Measurements from ENCODE around the gene PCF11.

PCF11 gene

DNA sequence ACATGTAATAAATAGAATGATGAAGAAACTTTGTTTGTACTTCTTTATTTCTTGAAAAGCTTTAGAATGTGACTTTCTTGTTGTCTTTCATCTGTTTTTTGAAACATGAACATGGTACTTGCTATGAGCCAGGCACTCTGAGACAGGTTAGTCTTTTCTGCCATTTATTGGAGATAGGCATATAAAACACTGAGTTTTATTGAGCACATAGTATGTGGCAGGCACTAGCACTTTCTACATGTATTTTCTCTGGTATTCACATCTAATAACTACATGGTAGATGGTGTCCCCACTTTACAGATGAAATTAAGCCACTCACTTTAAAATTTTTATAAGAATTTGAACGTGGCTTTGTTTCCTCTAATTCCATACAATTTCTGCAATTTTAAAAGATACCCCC lies 28.8 kb downstream of the PCF11 start:
- TF ChIP-seq, protein P1, sequence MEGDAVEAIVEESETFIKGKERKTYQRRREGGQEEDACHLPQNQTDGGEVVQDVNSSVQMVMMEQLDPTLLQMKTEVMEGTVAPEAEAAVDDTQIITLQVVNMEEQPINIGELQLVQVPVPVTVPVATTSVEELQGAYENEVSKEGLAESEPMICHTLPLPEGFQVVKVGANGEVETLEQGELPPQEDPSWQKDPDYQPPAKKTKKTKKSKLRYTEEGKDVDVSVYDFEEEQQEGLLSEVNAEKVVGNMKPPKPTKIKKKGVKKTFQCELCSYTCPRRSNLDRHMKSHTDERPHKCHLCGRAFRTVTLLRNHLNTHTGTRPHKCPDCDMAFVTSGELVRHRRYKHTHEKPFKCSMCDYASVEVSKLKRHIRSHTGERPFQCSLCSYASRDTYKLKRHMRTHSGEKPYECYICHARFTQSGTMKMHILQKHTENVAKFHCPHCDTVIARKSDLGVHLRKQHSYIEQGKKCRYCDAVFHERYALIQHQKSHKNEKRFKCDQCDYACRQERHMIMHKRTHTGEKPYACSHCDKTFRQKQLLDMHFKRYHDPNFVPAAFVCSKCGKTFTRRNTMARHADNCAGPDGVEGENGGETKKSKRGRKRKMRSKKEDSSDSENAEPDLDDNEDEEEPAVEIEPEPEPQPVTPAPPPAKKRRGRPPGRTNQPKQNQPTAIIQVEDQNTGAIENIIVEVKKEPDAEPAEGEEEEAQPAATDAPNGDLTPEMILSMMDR (IDR thresholded peaks at IDR 0.05; ENCODE audit: insufficient read depth, low read length) = no peak
- TF ChIP-seq, protein P2, sequence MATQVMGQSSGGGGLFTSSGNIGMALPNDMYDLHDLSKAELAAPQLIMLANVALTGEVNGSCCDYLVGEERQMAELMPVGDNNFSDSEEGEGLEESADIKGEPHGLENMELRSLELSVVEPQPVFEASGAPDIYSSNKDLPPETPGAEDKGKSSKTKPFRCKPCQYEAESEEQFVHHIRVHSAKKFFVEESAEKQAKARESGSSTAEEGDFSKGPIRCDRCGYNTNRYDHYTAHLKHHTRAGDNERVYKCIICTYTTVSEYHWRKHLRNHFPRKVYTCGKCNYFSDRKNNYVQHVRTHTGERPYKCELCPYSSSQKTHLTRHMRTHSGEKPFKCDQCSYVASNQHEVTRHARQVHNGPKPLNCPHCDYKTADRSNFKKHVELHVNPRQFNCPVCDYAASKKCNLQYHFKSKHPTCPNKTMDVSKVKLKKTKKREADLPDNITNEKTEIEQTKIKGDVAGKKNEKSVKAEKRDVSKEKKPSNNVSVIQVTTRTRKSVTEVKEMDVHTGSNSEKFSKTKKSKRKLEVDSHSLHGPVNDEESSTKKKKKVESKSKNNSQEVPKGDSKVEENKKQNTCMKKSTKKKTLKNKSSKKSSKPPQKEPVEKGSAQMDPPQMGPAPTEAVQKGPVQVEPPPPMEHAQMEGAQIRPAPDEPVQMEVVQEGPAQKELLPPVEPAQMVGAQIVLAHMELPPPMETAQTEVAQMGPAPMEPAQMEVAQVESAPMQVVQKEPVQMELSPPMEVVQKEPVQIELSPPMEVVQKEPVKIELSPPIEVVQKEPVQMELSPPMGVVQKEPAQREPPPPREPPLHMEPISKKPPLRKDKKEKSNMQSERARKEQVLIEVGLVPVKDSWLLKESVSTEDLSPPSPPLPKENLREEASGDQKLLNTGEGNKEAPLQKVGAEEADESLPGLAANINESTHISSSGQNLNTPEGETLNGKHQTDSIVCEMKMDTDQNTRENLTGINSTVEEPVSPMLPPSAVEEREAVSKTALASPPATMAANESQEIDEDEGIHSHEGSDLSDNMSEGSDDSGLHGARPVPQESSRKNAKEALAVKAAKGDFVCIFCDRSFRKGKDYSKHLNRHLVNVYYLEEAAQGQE (IDR thresholded peaks at IDR 0.05; ENCODE audit: insufficient replicate concordance, low read depth) = no peak
- no peak for TF ChIP-seq GABPA (IDR thresholded peaks at IDR 0.05; ENCODE audit: low read depth)
- TF ChIP-seq SPI1 (IDR thresholded peaks at IDR 0.05; ENCODE audit: borderline replicate concordance, low read depth) = no peak
- TF ChIP-seq POLR2AphosphoS5 (IDR thresholded peaks at IDR 0.05; ENCODE audit: low read depth) = no peak
- H3K27me3 ChIP-seq (ENCODE audit: insufficient read depth, poor library complexity, severe bottlenecking) = no peaks in the 10 kb centered on the region
- no peak overlapping the region for H3K27ac ChIP-seq (replicated peaks)
- no peak overlapping the region for H3K4me3 ChIP-seq (replicated peaks; ENCODE audit: insufficient read depth, low read length)
- no peak for DNase-seq (ENCODE audit: low read depth in 1 of 2, low spot score in 1 of 2)

GRCh38 chr11:83187465-83187864 lies 30.5 kb downstream of the PCF11 start:
- Histone ChIP-seq H3K4me3 (replicated peaks; ENCODE audit: insufficient read depth, low read length) (no peak overlapping the region), H3K27ac (replicated peaks) (no peak overlapping the region), H3K27me3 (ENCODE audit: insufficient read depth, poor library complexity, severe bottlenecking) (no peaks in the 10 kb centered on the region)
- TF ChIP-seq POLR2AphosphoS5 (IDR thresholded peaks at IDR 0.05; ENCODE audit: low read depth) (no peak), GABPA (IDR thresholded peaks at IDR 0.05; ENCODE audit: low read depth) (no peak), SPI1 (IDR thresholded peaks at IDR 0.05; ENCODE audit: borderline replicate concordance, low read depth) (no peak)
- TF ChIP-seq, protein P1 (IDR thresholded peaks at IDR 0.05; ENCODE audit: insufficient read depth, low read length) = no peak
- TF ChIP-seq, protein P2 (IDR thresholded peaks at IDR 0.05; ENCODE audit: insufficient replicate concordance, low read depth) = no peak
- no peak for DNase-seq (ENCODE audit: low read depth in 1 of 2, low spot score in 1 of 2)

- no peak for DNase-seq (ENCODE audit: low read depth in 1 of 2, low spot score in 1 of 2)
- Histone ChIP-seq H3K27ac (replicated peaks) (no peak overlapping the region), H3K4me3 (replicated peaks; ENCODE audit: insufficient read depth, low read length) (no peak overlapping the region)
These were observed 34.6 kb downstream of the PCF11 start for GRCh38 chr11:83191491-83191890.

More at GRCh38 chr11:83191491-83191890, 34.6 kb downstream of the PCF11 start:
- TF ChIP-seq GABPA (IDR thresholded peaks at IDR 0.05; ENCODE audit: low read depth) (no peak), POLR2AphosphoS5 (IDR thresholded peaks at IDR 0.05; ENCODE audit: low read depth) (no peak), SPI1 (IDR thresholded peaks at IDR 0.05; ENCODE audit: borderline replicate concordance, low read depth) (no peak)
- TF ChIP-seq, protein P2 (IDR thresholded peaks at IDR 0.05; ENCODE audit: insufficient replicate concordance, low read depth) = no peak
- TF ChIP-seq, protein P1 (IDR thresholded peaks at IDR 0.05; ENCODE audit: insufficient read depth, low read length) = no peak
- H3K27me3 ChIP-seq (ENCODE audit: insufficient read depth, poor library complexity, severe bottlenecking) = no peaks in the 10 kb centered on the region
